ENCODE results near the gene SEC31B. TPM values are rescaled to one million over a fixed set of nuclear protein-coding genes. Genes with fewer than 3 reads are reported as not detected.

The SEC31B gene
- total and polyA plus RNA-seq, 9 of the 15 experiments (the other 6 are each of a cell fraction or from before 2014, with no cell fraction given): 0.91 to 7.0 (median 2.4) TPM

GRCh38 chr10:100487529-100487928 lies 32.1 kb downstream of the SEC31B start:
- Histone ChIP-seq H3K9me3 (replicated peaks; ENCODE audit: control insufficient read depth, insufficient read depth, low read depth, low read length) (no peaks in the 10 kb centered on the region), H3K79me2 (ENCODE audit: control insufficient read depth, insufficient read depth, low read length) (no peaks in the 10 kb centered on the region), H3K27ac (ENCODE audit: extremely low read depth, low read depth, low read length) (no peak overlapping the region), H3K4me3 (no peak overlapping the region), H2AFZ (ENCODE audit: low read depth, low read length) (no peak overlapping the region), H3K4me2 (ENCODE audit: insufficient read depth, low read length) (no peak overlapping the region), H3K4me1 (replicated peaks in 1 of 2; ENCODE audit: control insufficient read depth in 2 of 2, insufficient read depth in 2 of 2, low read length in 2 of 2) (peaks cover 0 to 2% of the 10 kb centered on the region in 2 experiments; a peak in 2 of 5 replicates), H3K36me3 (ENCODE audit: control insufficient read depth, insufficient read depth, low read length) (no peaks in the 10 kb centered on the region; the same call in 2 of the 3 replicates), H4K20me1 (replicated peaks; ENCODE audit: control insufficient read depth, insufficient read depth, low read length) (0 out of 2 replicates have a peak, but pooled peaks cover 4% of the 10 kb centered on the region), H3K9me1 (ENCODE audit: control insufficient read depth, insufficient read depth, low read length) (no peaks in the 10 kb centered on the region), H3K9ac (ENCODE audit: insufficient read depth in 1 of 2, low read depth in 2 of 2, low read length in 2 of 2) (no peak overlapping the region), H3K27me3 (ENCODE audit: control insufficient read depth in 2 of 2, insufficient read depth in 2 of 2, low read length in 2 of 2) (peaks cover 0 to 8% of the 10 kb centered on the region in 2 experiments; a peak in 2 of 5 replicates)
- no peak for DNase-seq (ENCODE audit: extremely low read depth in 1 of 4, low spot score in 3 of 4)
- ChIA-PET POLR2A (interaction anchor here (0.9 kb wide), 1 partner anchor 12 kb away, joined by 3 read pairs; no protein-coding TSS in a partner anchor), CTCF (ENCODE audit: low intra/inter-chr PET ratio) (no interaction called here)
- ATAC-seq: no peak
- intact Hi-C loops (cut with micrococcal nuclease) (no loop called here), in situ Hi-C loops (cut with MboI) (no loop called here)
- 33% methylated on average over 6 of the region's 6 CpGs for WGBS (ENCODE audit: insufficient coverage, low coverage, missing lambda C conversion rate)
- TF ChIP-seq HOXB6 (CRISPR knock-in tag; IDR thresholded peaks at IDR 0.05; ENCODE audit: borderline replicate concordance) (no peak), E2F8 (IDR thresholded peaks at IDR 0.05; ENCODE audit: low read depth, partially characterized antibody) (no peak)
- no TSS peak for BruUV-seq (replicated peaks)
- no peak for FAIRE-seq
